Measurements from ENCODE around the gene IL6ST. TPM values are rescaled to one million over a fixed set of nuclear protein-coding genes. Genes with fewer than 3 reads are reported as not detected.
A peak's percentile ranks its signal among the peaks of the same experiment; 100 is the strongest.

The IL6ST gene
- total and polyA plus RNA-seq, 2 experiments from 2014 or later, result 197 to 242 TPM

GRCh38 chr5:55983986-55984385 is 10.8 kb downstream of the IL6ST start:
- Histone ChIP-seq H3K4me1 (ENCODE audit: insufficient read depth) (peaks cover 4% of the 10 kb centered on the region; the same call in 1 of the 2 replicates), H2AFZ (no peak overlapping the region), H3K27ac (no peak overlapping the region), H3K36me3 (ENCODE audit: low read depth) (peaks cover 18% of the 10 kb centered on the region; the same call in 1 of the 2 replicates), H3F3A (ENCODE audit: insufficient read depth) (peaks cover 10% of the 10 kb centered on the region; the same call in 1 of the 2 replicates), H3K4me3 (no peak overlapping the region), H3K27me3 (replicated peaks; ENCODE audit: insufficient read depth) (no peaks in the 10 kb centered on the region), H3K9me3 (ENCODE audit: low read depth) (no peaks in the 10 kb centered on the region), H3K9ac (no peak overlapping the region), H3K9me2 (ENCODE audit: insufficient read depth) (no peaks in the 10 kb centered on the region), H4K20me1 (ENCODE audit: insufficient read depth) (peaks cover 15% of the 10 kb centered on the region; the same call in 1 of the 2 replicates), H3K79me2 (ENCODE audit: insufficient read depth) (peaks cover 100% of the 10 kb centered on the region), H3K4me2 (ENCODE audit: unreplicated experiment) (no peak overlapping the region)
- no peak for TF ChIP-seq EZH2phosphoT487 (IDR thresholded peaks at IDR 0.05; ENCODE audit: insufficient read depth, low read depth)
- no peak for TF ChIP-seq EZH2 (IDR thresholded peaks at IDR 0.05; ENCODE audit: insufficient read depth, poor library complexity, severe bottlenecking)
- no peak for DNase-seq
- in situ Hi-C loops (cut with MboI), result loop anchor here (10.0 to 25.0 kb wide), 2 partner anchors 211 to 853 kb away; no protein-coding TSS in a partner anchor
- 79 to 81% methylated on average over 2 of the region's 2 CpGs for WGBS, 2 experiments (ENCODE audit: low coverage in 1 of 2, low lambda C conversion rate in 2 of 2, missing lambda C conversion rate in 2 of 2)

- TF ChIP-seq EZH2phosphoT487 (IDR thresholded peaks at IDR 0.05; ENCODE audit: insufficient read depth, low read depth) (no peak), EZH2 (IDR thresholded peaks at IDR 0.05; ENCODE audit: insufficient read depth, poor library complexity, severe bottlenecking) (no peak)
- H3K36me3 ChIP-seq (ENCODE audit: low read depth), result peaks cover 18% of the 10 kb centered on the region; the same call in 1 of the 2 replicates
- no peak overlapping the region for H2AFZ ChIP-seq
- H3K9me3 ChIP-seq (ENCODE audit: low read depth), result no peaks in the 10 kb centered on the region
- H4K20me1 ChIP-seq (ENCODE audit: insufficient read depth), result peaks cover 14% of the 10 kb centered on the region; the same call in 1 of the 2 replicates
- DNase-seq, result peak; percentile 27
- no peaks in the 10 kb centered on the region for H3K27me3 ChIP-seq (replicated peaks; ENCODE audit: insufficient read depth)
- peaks cover 13% of the 10 kb centered on the region; the same call in 1 of the 2 replicates for H3F3A ChIP-seq (ENCODE audit: insufficient read depth)
- 66 to 69% methylated on average over 5 of the region's 5 CpGs for WGBS, 2 experiments (ENCODE audit: low coverage in 1 of 2, low lambda C conversion rate in 2 of 2, missing lambda C conversion rate in 2 of 2)
- H3K79me2 ChIP-seq (ENCODE audit: insufficient read depth), result peaks cover 100% of the 10 kb centered on the region
- H3K9me2 ChIP-seq (ENCODE audit: insufficient read depth), result no peaks in the 10 kb centered on the region
- H3K4me1 ChIP-seq (ENCODE audit: insufficient read depth), result peaks cover 10% of the 10 kb centered on the region
- no peak overlapping the region for H3K4me2 ChIP-seq (ENCODE audit: unreplicated experiment)
- H3K27ac ChIP-seq, result no peak overlapping the region
- no peak overlapping the region for H3K4me3 ChIP-seq
- in situ Hi-C loops (cut with MboI), result loop anchor here (10.0 to 25.0 kb wide), 2 partner anchors 212 to 854 kb away; no protein-coding TSS in a partner anchor
- H3K9ac ChIP-seq, result 0 out of 2 replicates have a peak overlapping the region, but pooled peaks have one; percentile 9
Measured at GRCh38 chr5:55982957-55983381, 11.8 kb downstream of the IL6ST start.

- no peak for TF ChIP-seq EZH2 (IDR thresholded peaks at IDR 0.05; ENCODE audit: insufficient read depth, poor library complexity, severe bottlenecking)
- TF ChIP-seq EZH2phosphoT487 (IDR thresholded peaks at IDR 0.05; ENCODE audit: insufficient read depth, low read depth), result no peak
- WGBS, 2 experiments (ENCODE audit: low coverage in 1 of 2, low lambda C conversion rate in 2 of 2, missing lambda C conversion rate in 2 of 2), result 62 to 68% methylated on average over 4 of the region's 4 CpGs
- H4K20me1 ChIP-seq (ENCODE audit: insufficient read depth), result no peaks in the 10 kb centered on the region
- H3K9ac ChIP-seq, result no peak overlapping the region
- H3K4me2 ChIP-seq (ENCODE audit: unreplicated experiment), result no peak overlapping the region
- peaks cover 22% of the 10 kb centered on the region; the same call in 1 of the 2 replicates for H3K36me3 ChIP-seq (ENCODE audit: low read depth)
- H3F3A ChIP-seq (ENCODE audit: insufficient read depth), result peaks cover 16% of the 10 kb centered on the region; the same call in 1 of the 2 replicates
- H2AFZ ChIP-seq, result no peak overlapping the region
- no peak overlapping the region for H3K27ac ChIP-seq
- H3K79me2 ChIP-seq (ENCODE audit: insufficient read depth), result peaks cover 100% of the 10 kb centered on the region
- H3K4me1 ChIP-seq (ENCODE audit: insufficient read depth), result peaks cover 19% of the 10 kb centered on the region
- H3K27me3 ChIP-seq (replicated peaks; ENCODE audit: insufficient read depth), result no peaks in the 10 kb centered on the region
- in situ Hi-C loops (cut with MboI), result no loop called here
- no peak overlapping the region for H3K4me3 ChIP-seq
- no peaks in the 10 kb centered on the region for H3K9me2 ChIP-seq (ENCODE audit: insufficient read depth)
- H3K9me3 ChIP-seq (ENCODE audit: low read depth), result no peaks in the 10 kb centered on the region
- no peak for DNase-seq
Measured at GRCh38 chr5:55973296-55973695, 21.5 kb downstream of the IL6ST start.

GRCh38 chr5:55969956-55970355 is 24.8 kb downstream of the IL6ST start:
- 0% methylated on average over 1 of the region's 1 CpG for WGBS, 2 experiments (ENCODE audit: low coverage in 1 of 2, low lambda C conversion rate in 2 of 2, missing lambda C conversion rate in 2 of 2)
- H3K27ac ChIP-seq, result no peak overlapping the region
- H3K79me2 ChIP-seq (ENCODE audit: insufficient read depth), result peaks cover 96% of the 10 kb centered on the region
- H3K27me3 ChIP-seq (replicated peaks; ENCODE audit: insufficient read depth), result no peaks in the 10 kb centered on the region
- H3K4me2 ChIP-seq (ENCODE audit: unreplicated experiment), result peak overlapping the region; percentile 49
- H4K20me1 ChIP-seq (ENCODE audit: insufficient read depth), result no peaks in the 10 kb centered on the region
- TF ChIP-seq EZH2phosphoT487 (IDR thresholded peaks at IDR 0.05; ENCODE audit: insufficient read depth, low read depth), result no peak
- no peak for TF ChIP-seq EZH2 (IDR thresholded peaks at IDR 0.05; ENCODE audit: insufficient read depth, poor library complexity, severe bottlenecking)
- H3K4me3 ChIP-seq, result no peak overlapping the region
- no peaks in the 10 kb centered on the region for H3K9me2 ChIP-seq (ENCODE audit: insufficient read depth)
- in situ Hi-C loops (cut with MboI), result no loop called here
- DNase-seq, result peak; percentile 56
- H2AFZ ChIP-seq, result 0 out of 2 replicates have a peak overlapping the region, but pooled peaks have one; percentile 19
- H3K9ac ChIP-seq, result no peak overlapping the region
- peaks cover 40% of the 10 kb centered on the region for H3K36me3 ChIP-seq (ENCODE audit: low read depth)
- peaks cover 11% of the 10 kb centered on the region; the same call in 1 of the 2 replicates for H3K4me1 ChIP-seq (ENCODE audit: insufficient read depth)
- peaks cover 6% of the 10 kb centered on the region; the same call in 1 of the 2 replicates for H3F3A ChIP-seq (ENCODE audit: insufficient read depth)
- H3K9me3 ChIP-seq (ENCODE audit: low read depth), result no peaks in the 10 kb centered on the region

Data from GM23248 (cell line).